Psoas muscle (tissue), 8 donors: ENCODE results near the gene CIART. TPM values are rescaled to one million over a fixed set of nuclear protein-coding genes. Genes with fewer than 3 reads are reported as not detected.
"Not testable (repeated sequence)": the region's sequence is repeated elsewhere in the genome, so short reads cannot be mapped to it uniquely, and the experiment has no call there.

Experiments used
- ATAC-seq, 4 donors: fragments of 200-7000 bp; cut with Tn5 transposase; one replicate each; pipeline ENCODE4 v1.9.1; 2020; ENCODE audit warnings: moderate library complexity in 3 of 4, mild to moderate bottlenecking in 2 of 4
- DNase-seq, 2 donors: peaks; one replicate each; pipeline ENCODE4 v3.0.0-alpha.2; 2020
- H3K27ac ChIP-seq: fragments of 200-600 bp; one replicate; pipeline ENCODE4 v1.8.0; 2022
- H3K27me3 ChIP-seq, 3 donors: fragments of 200-600 bp in 1 of 3; one replicate each; pipeline versions ENCODE4 v1.6.1 to v1.8.0; 2013 to 2022; ENCODE audit warnings: low read length in 2 of 3, mild to moderate bottlenecking in 2 of 3, moderate library complexity in 1 of 3; ENCODE audit not compliant: insufficient read depth in 3 of 3
- H3K36me3 ChIP-seq, 2 donors: fragments of 200-600 bp in 1 of 2; one replicate each; pipeline versions ENCODE4 v1.6.1 to v1.8.0; 2013 to 2022; ENCODE audit warnings: low read depth in 1 of 2, mild to moderate bottlenecking in 1 of 2, moderate library complexity in 1 of 2; ENCODE audit not compliant: insufficient read depth in 1 of 2
- H3K4me1 ChIP-seq: fragments of 200-600 bp; one replicate; pipeline ENCODE4 v1.8.0; 2022
- H3K4me3 ChIP-seq: fragments of 200-600 bp; one replicate; pipeline ENCODE4 v1.8.0; 2022; ENCODE audit warnings: mild to moderate bottlenecking
- H3K9me3 ChIP-seq: fragments of 200-600 bp; one replicate; pipeline ENCODE4 v1.8.0; 2022
- WGBS, 3 donors: extraction: QIAGEN DNeasy Blood & Tissue Kit; methylation state at CpG; one replicate each; pipeline versions ENCODE4 v1.1.6 to v1.1.7; 2013; 5-methylcytosine and 5-hydroxymethylcytosine counted together
- intact Hi-C, 2 donors: fragments of 100-400 bp; cut with DNase I; formaldehyde crosslinking; loops; one replicate each; pipeline versions ENCODE4 v1.11.0 to v1.14.2; 2022
- polyA plus RNA-seq, 3 donors: library from polyadenylated mRNA; stranded (reverse); fragments of 200-250 nt; gene quantifications; one replicate each; pipeline ENCODE4 v1.2.3, GENCODE V29; 2013
- total RNA-seq, 4 donors: library from RNA; stranded (reverse); fragmentation: NEBNext Ultra II Directional in 2 of 4; extraction: Animal tissue kit (Norgen Biotek cat#: 25700) in 2 of 4; gene quantifications; one replicate each; pipeline versions ENCODE4 v1.2.1 to v1.2.4, GENCODE V29; 2021 to 2023
- TF ChIP-seq, protein P1 (sequence below): fragments of 200-600 bp; IDR thresholded peaks from one replicate; pipeline ENCODE4 v1.8.0; 2022; ENCODE audit warnings: antibody characterized with exemption
- donor health status: healthy with polysubstance abuse.
- donor health status: DM: no; HTN: no; CAD: no; lungs with moderate emphysema.
- donor health status: Bipolar disorder and iron deficiency.
- donor health status: healthy.
- donor health status: DM: yes; HTN: yes; CAD: no.
- donor health status: DM: no; HTN: no; CAD: no.
- donor health status: DM: no; HTN: no; CAD: no.
- donor health status: DM: yes; HTN: yes; CAD: no.

Gene CIART
- total and polyA plus RNA-seq, 7 donors: 1.6 to 23.4 (median 11.7) TPM

DNA sequence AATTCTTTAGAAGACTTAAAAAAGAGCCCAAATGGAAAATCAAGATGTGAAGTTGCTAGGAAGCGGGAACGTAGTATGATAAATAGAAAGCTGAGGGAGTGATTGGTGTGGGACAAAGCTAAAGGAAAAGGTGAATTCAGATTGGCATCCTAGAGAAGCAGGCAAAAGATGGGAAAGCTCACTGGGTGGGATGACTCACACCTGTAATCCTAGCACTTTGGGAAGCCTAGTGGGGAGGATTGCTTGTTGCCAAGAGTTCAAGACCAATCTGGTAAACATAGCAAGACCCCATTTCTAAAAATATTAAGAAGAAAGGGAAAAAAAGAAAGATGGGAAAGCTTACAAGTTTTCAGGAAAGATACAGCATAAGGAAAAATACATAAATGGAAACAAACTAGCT is 13.1 kb downstream of the CIART start:
- peaks cover 0 to 58% of the 10 kb centered on the region in 2 donors for H3K36me3 ChIP-seq
- ATAC-seq: no peak
- TF ChIP-seq, protein P1, sequence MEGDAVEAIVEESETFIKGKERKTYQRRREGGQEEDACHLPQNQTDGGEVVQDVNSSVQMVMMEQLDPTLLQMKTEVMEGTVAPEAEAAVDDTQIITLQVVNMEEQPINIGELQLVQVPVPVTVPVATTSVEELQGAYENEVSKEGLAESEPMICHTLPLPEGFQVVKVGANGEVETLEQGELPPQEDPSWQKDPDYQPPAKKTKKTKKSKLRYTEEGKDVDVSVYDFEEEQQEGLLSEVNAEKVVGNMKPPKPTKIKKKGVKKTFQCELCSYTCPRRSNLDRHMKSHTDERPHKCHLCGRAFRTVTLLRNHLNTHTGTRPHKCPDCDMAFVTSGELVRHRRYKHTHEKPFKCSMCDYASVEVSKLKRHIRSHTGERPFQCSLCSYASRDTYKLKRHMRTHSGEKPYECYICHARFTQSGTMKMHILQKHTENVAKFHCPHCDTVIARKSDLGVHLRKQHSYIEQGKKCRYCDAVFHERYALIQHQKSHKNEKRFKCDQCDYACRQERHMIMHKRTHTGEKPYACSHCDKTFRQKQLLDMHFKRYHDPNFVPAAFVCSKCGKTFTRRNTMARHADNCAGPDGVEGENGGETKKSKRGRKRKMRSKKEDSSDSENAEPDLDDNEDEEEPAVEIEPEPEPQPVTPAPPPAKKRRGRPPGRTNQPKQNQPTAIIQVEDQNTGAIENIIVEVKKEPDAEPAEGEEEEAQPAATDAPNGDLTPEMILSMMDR: no peak
- no peaks in the 10 kb centered on the region for H3K9me3 ChIP-seq
- H3K4me3 ChIP-seq: no peak overlapping the region
- H3K27me3 ChIP-seq: no peaks in the 10 kb centered on the region
- no peak overlapping the region for H3K27ac ChIP-seq
- intact Hi-C loops: no loop called here
- no peak for DNase-seq
- H3K4me1 ChIP-seq: peaks cover 19% of the 10 kb centered on the region
- WGBS, 3 donors: 93 to 94% (median 93%) methylated on average over 2 of the region's 2 CpGs

DNA sequence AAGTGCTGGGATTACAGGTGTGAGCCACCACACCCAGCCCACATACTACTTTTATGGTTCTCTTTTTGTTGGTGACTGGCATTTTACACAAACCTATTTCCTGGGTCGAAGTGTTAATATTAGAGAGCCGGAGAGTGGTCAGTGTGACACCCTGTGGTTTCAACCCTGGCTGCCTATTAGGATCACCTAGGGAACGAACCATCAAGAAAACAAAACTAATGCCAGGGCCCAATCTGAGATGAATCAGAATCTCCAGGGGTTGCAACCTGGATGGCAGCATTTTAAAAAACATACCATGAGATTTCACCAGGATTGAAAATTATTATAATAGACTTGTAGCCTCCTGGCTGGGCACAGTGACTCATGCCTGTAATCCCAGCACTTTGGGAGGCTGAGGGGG is 17.4 kb downstream of the CIART start:
- WGBS, 3 donors: 96 to 100% (median 98%) methylated on average over 3 of the region's 3 CpGs
- no peak overlapping the region for H3K27ac ChIP-seq
- H3K36me3 ChIP-seq: peaks cover 7 to 97% of the 10 kb centered on the region in 2 donors
- intact Hi-C loops: loop anchor here in 1 of 2 donors (10.0 kb wide), 1 partner anchor 55 kb away; no protein-coding TSS in a partner anchor
- DNase-seq (no peak), ATAC-seq (no peak)
- H3K9me3 ChIP-seq: no peaks in the 10 kb centered on the region
- H3K27me3 ChIP-seq: no peaks in the 10 kb centered on the region
- peaks cover 8% of the 10 kb centered on the region for H3K4me1 ChIP-seq
- TF ChIP-seq, protein P1: no peak
- no peak overlapping the region for H3K4me3 ChIP-seq

DNA sequence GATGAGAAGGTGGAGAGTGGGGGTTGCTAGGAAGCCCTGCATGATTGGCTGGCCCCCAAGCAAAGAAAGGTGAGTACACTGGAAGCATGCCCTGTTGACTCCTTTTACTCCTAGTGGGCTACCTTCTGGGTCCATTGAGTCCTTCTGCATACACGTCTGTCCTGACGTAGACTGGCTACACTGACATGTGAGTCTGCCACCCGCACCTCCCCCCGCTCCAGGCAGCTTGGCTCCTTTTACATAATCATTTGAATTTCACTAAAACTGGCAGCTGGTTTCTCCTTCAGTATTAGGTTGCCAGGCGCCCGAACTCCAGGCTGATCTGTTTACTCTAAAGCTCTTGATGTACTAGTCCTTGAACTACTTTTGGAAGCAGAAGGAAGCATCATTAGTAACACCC is 20.0 kb downstream of the CIART start:
- no peak overlapping the region for H3K4me3 ChIP-seq
- H3K9me3 ChIP-seq: no peaks in the 10 kb centered on the region
- TF ChIP-seq, protein P1: no peak
- no peaks in the 10 kb centered on the region for H3K27me3 ChIP-seq
- ATAC-seq: peak in 1 of 4 donors; percentile 40
- no peak for DNase-seq
- 56 to 84% (median 65%) methylated on average over 6 of the region's 6 CpGs for WGBS, 3 donors
- H3K27ac ChIP-seq: no peak overlapping the region
- no peaks in the 10 kb centered on the region for H3K4me1 ChIP-seq
- H3K36me3 ChIP-seq: peaks cover 7 to 97% of the 10 kb centered on the region in 2 donors
- intact Hi-C loops: loop anchor here in 1 of 2 donors (10.0 kb wide), 1 partner anchor 52 kb away; no protein-coding TSS in a partner anchor

DNA sequence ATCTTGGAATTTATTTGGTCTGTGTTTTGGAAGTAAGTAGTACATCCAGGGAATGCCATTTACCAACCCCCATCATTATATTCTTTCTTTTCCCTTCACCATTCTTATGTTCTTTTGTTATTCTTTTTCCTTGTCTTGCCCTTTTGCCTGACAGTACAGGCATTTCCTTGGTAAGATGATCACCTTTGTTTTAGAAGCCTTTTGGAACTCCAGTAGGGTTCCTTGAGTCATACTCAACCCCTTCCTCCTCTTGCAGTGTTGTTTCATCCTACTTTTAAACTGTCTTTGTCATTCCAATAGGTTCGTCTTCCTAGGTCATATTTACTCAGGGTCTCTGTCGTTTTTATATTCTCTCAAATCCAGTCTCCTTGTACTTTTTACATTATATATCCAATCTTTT is 20.5 kb downstream of the CIART start:
- Histone ChIP-seq H3K27ac (no peak overlapping the region), H3K4me3 (no peak overlapping the region), H3K27me3 (no peaks in the 10 kb centered on the region), H3K4me1 (no peaks in the 10 kb centered on the region), H3K36me3 (peaks cover 7 to 97% of the 10 kb centered on the region in 2 donors), H3K9me3 (no peaks in the 10 kb centered on the region)
- 85 to 91% (median 88%) methylated on average over 2 of the region's 2 CpGs for WGBS, 3 donors
- TF ChIP-seq, protein P1: no peak
- no peak for ATAC-seq
- intact Hi-C loops: loop anchor here in 1 of 2 donors (10.0 kb wide), 1 partner anchor 52 kb away; no protein-coding TSS in a partner anchor
- DNase-seq: no peak

DNA sequence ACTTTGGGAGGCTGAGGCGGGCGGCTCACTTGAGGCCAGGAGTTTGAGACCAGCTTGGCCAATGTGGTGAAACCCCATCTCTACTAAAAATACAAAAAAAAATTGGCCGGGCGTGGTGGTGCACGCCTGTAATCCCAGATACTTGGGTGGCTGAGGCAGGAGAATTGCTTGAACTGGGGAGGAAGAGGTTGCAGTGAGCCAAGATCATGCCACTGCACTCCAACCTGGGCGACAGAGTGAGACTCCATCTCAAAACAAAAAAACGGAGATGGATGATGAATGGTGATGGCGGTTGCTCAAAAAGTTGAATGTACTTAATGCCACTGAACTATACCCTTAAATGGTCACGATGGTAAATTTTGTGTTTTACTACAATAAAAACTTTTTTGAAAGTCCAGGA is 26.2 kb downstream of the CIART start:
- not testable (repeated sequence) for H3K27ac ChIP-seq, H3K27me3 ChIP-seq, ATAC-seq, H3K4me3 ChIP-seq, DNase-seq, H3K9me3 ChIP-seq, H3K4me1 ChIP-seq
- intact Hi-C loops: loop anchor here in 1 of 2 donors (10.0 kb wide), 1 partner anchor 46 kb away; no protein-coding TSS in a partner anchor
- H3K36me3 ChIP-seq: peaks cover 0 to 49% of the 10 kb centered on the region in 2 donors
- WGBS, 3 donors: 92 to 95% (median 93%) methylated on average over 9 of the region's 9 CpGs
